Endodermal cell (in vitro differentiated cells): Measurements from ENCODE around the gene BTD. TPM values are rescaled to one million over a fixed set of nuclear protein-coding genes. Genes with fewer than 3 reads are reported as not detected.
A peak's percentile ranks its signal among the peaks of the same experiment; 100 is the strongest.

ENCODE experiments used
- DNase-seq: peaks from one replicate; pipeline ENCODE4 v3.0.0-alpha.2; 2017
- H3K27ac ChIP-seq: 2 replicates; pipeline ENCODE4 v1.5.1; 2013; ENCODE audit warnings: mild to moderate bottlenecking, low read depth, low read length, moderate library complexity
- H3K27me3 ChIP-seq: 2 replicates; pipeline ENCODE4 v1.6.1; 2013; ENCODE audit warnings: mild to moderate bottlenecking, low read length, moderate library complexity; ENCODE audit not compliant: insufficient read depth, control insufficient read depth, poor library complexity, severe bottlenecking
- H3K36me3 ChIP-seq: 2 replicates; pipeline ENCODE4 v1.7.0; 2013; ENCODE audit warnings: mild to moderate bottlenecking, low read length, moderate library complexity; ENCODE audit not compliant: control insufficient read depth, insufficient read depth
- H3K4me1 ChIP-seq: one replicate; pipeline ENCODE4 v1.7.0; 2013; ENCODE audit warnings: low read length; ENCODE audit not compliant: control insufficient read depth, insufficient read depth
- H3K4me3 ChIP-seq: 2 replicates; pipeline ENCODE4 v1.5.1; 2013; ENCODE audit warnings: mild to moderate bottlenecking, low read length, moderate library complexity
- H3K9ac ChIP-seq: 2 replicates; pipeline ENCODE4 v1.6.1; 2013; ENCODE audit warnings: mild to moderate bottlenecking, low read length, moderate library complexity; ENCODE audit not compliant: poor library complexity, severe bottlenecking; ENCODE audit errors: extremely low read depth
- H3K9me3 ChIP-seq: 2 replicates; pipeline ENCODE4 v1.6.1; 2013; ENCODE audit warnings: mild to moderate bottlenecking, low read length, moderate library complexity; ENCODE audit not compliant: control insufficient read depth
- H3K27ac Mint-ChIP-seq: 2 replicates; pipeline ENCODE4 v1.8.0; 2020; ENCODE audit warnings: mixed read lengths
- H3K27me3 Mint-ChIP-seq: 2 replicates; pipeline ENCODE4 v1.8.0; 2021; ENCODE audit warnings: mild to moderate bottlenecking, mixed read lengths; ENCODE audit not compliant: insufficient read depth
- H3K36me3 Mint-ChIP-seq: 2 replicates; pipeline ENCODE4 v1.8.0; 2020; ENCODE audit warnings: low read depth, mixed read lengths
- H3K4me1 Mint-ChIP-seq: 2 replicates; pipeline ENCODE4 v1.8.0; 2020; ENCODE audit warnings: mixed read lengths
- H3K4me3 Mint-ChIP-seq: 2 replicates; pipeline ENCODE4 v1.8.0; 2020; ENCODE audit warnings: mild to moderate bottlenecking, moderate library complexity, mixed read lengths
- H3K9me3 Mint-ChIP-seq: 2 replicates; pipeline ENCODE4 v1.8.0; 2020; ENCODE audit warnings: mild to moderate bottlenecking, mixed read lengths
- CTCF ChIP-seq: fragments of 200-600 bp; sonication (generic); conservative IDR thresholded peaks from 2 replicates; pipeline ENCODE4 v1.5.0; 2021; ENCODE audit warnings: antibody characterized with exemption, mild to moderate bottlenecking
- WGBS, 2 experiments: methylation state at CpG; one replicate each; pipeline versions ENCODE4 v1.1.5 to v1.1.7; 2013; ENCODE audit warnings: missing lambda C conversion rate in 2 of 2, mixed read lengths in 1 of 2; ENCODE audit not compliant: insufficient coverage in 1 of 2, insufficient read length in 1 of 2; 5-methylcytosine and 5-hydroxymethylcytosine counted together
- total RNA-seq, 2 donors: library from RNA; stranded (reverse); fragmentation: NEBNext Ultra II Directional in 1 of 2; extraction: Animal tissue kit (Norgen Biotek cat#: 25700) in 1 of 2; gene quantifications; 2 replicates in 1 of 2; 3 replicates in 1 of 2; pipeline ENCODE4 v1.2.1, GENCODE V29; 2021

BTD gene
- total RNA-seq, 2 donors from 2014 or later: 25.7 to 27.8 TPM

GRCh38 chr3:15592968-15593367, 8.6 kb upstream of the BTD start:
- WGBS, 2 experiments: 100% methylated on average over 1 of the region's 8 CpGs; no CpG with 5 or more reads in 1 of the 2 experiments
- no peak for TF ChIP-seq CTCF

GRCh38 chr3:15595955-15596354, 5.6 kb upstream of the BTD start:
- H3K4me3 Mint-ChIP-seq: no peak overlapping the region
- no peaks in the 10 kb centered on the region for H3K27me3 Mint-ChIP-seq
- no peak overlapping the region for H3K4me3 ChIP-seq
- TF ChIP-seq CTCF: no peak
- WGBS, 2 experiments: 73% methylated on average over 1 of the region's 2 CpGs; no CpG with 5 or more reads in 1 of the 2 experiments
- H3K4me1 Mint-ChIP-seq: peaks cover 6% of the 10 kb centered on the region
- peaks cover 52% of the 10 kb centered on the region for H3K36me3 ChIP-seq
- no peaks in the 10 kb centered on the region for H3K4me1 ChIP-seq
- H3K27ac ChIP-seq: no peak overlapping the region
- peaks cover 42% of the 10 kb centered on the region for H3K36me3 Mint-ChIP-seq
- H3K27ac Mint-ChIP-seq: no peak overlapping the region
- no peaks in the 10 kb centered on the region for H3K9me3 ChIP-seq
- H3K27me3 ChIP-seq: no peaks in the 10 kb centered on the region
- no peaks in the 10 kb centered on the region for H3K9me3 Mint-ChIP-seq
- no peak for DNase-seq
- no peak overlapping the region for H3K9ac ChIP-seq

More at GRCh38 chr3:15592968-15593367, 8.6 kb upstream of the BTD start:
- peaks cover 51% of the 10 kb centered on the region for H3K36me3 ChIP-seq
- no peak overlapping the region for H3K4me3 Mint-ChIP-seq
- H3K27ac Mint-ChIP-seq: no peak overlapping the region
- H3K9me3 ChIP-seq: no peaks in the 10 kb centered on the region
- H3K9me3 Mint-ChIP-seq: no peaks in the 10 kb centered on the region
- DNase-seq: no peak
- no peak overlapping the region for H3K27ac ChIP-seq
- no peaks in the 10 kb centered on the region for H3K27me3 ChIP-seq
- H3K9ac ChIP-seq: no peak overlapping the region
- no peak overlapping the region for H3K4me3 ChIP-seq
- no peaks in the 10 kb centered on the region for H3K4me1 ChIP-seq
- H3K36me3 Mint-ChIP-seq: peaks cover 41% of the 10 kb centered on the region
- H3K27me3 Mint-ChIP-seq: no peaks in the 10 kb centered on the region
- no peaks in the 10 kb centered on the region for H3K4me1 Mint-ChIP-seq

- peaks cover 30% of the 10 kb centered on the region for H3K9me3 Mint-ChIP-seq
- no peaks in the 10 kb centered on the region for H3K27me3 Mint-ChIP-seq
- peak overlapping the region; percentile 91 for H3K9ac ChIP-seq
- DNase-seq: no peak
- H3K36me3 Mint-ChIP-seq: peaks cover 63% of the 10 kb centered on the region
- peaks cover 9% of the 10 kb centered on the region for H3K9me3 ChIP-seq
- peaks cover 6% of the 10 kb centered on the region for H3K4me1 Mint-ChIP-seq
- H3K4me1 ChIP-seq: no peaks in the 10 kb centered on the region
- peak overlapping the region; percentile 100 for H3K4me3 Mint-ChIP-seq
- H3K27me3 ChIP-seq: no peaks in the 10 kb centered on the region
- 0 to 1% methylated on average over 13 to 19 of the region's 19 CpGs for WGBS, 2 experiments
- H3K36me3 ChIP-seq: peaks cover 36% of the 10 kb centered on the region
- peak overlapping the region; percentile 99 for H3K27ac Mint-ChIP-seq
- no peak for TF ChIP-seq CTCF
- peak overlapping the region; percentile 45 for H3K27ac ChIP-seq
- peak overlapping the region; percentile 99 for H3K4me3 ChIP-seq
Measured at GRCh38 chr3:15601046-15601398, 523 bp upstream of the BTD start.
